ENCODE results near the gene CORO2A.

- TF ChIP-seq CTCF (IDR thresholded peaks at IDR 0.05) (no peak), POLR2A (IDR thresholded peaks at IDR 0.05) (no peak)
Measured at GRCh38 chr9:98101868-98102273, 90.6 kb downstream of the CORO2A start.
